PFSK-1 (cell line): ENCODE measurements around the gene IFRD2.

ENCODE experiments used
- FOXP2 ChIP-seq: optimal IDR thresholded peaks from 2 replicates; pipeline ENCODE3; 2011; ENCODE audit warnings: borderline replicate concordance, control low read depth, inconsistent platforms; ENCODE audit not compliant: insufficient read depth; ENCODE audit errors: extremely low read length, extremely low read depth
- POLR2AphosphoS5 ChIP-seq: IDR thresholded peaks from 2 replicates; pipeline ENCODE4 v1.6.1; 2012; ENCODE audit warnings: low read depth, mild to moderate bottlenecking, control low read depth, low read length, moderate library complexity
- REST ChIP-seq, 2 experiments: IDR thresholded peaks; 2 replicates each; pipeline versions ENCODE4 v1.6.1 to v1.8.0; 2011 to 2012; ENCODE audit warnings: low read depth in 2 of 2, low read length in 2 of 2, control low read depth in 1 of 2, inconsistent platforms in 1 of 2, mild to moderate bottlenecking in 1 of 2, moderate library complexity in 1 of 2; ENCODE audit not compliant: insufficient read depth in 1 of 2
- SIN3A ChIP-seq: IDR thresholded peaks from 2 replicates; pipeline ENCODE4 v1.6.1; 2012; ENCODE audit warnings: mild to moderate bottlenecking, low read length, moderate library complexity, borderline replicate concordance; ENCODE audit not compliant: insufficient read depth
- TAF1 ChIP-seq: IDR thresholded peaks from 2 replicates; pipeline ENCODE4 v1.6.1; 2012; ENCODE audit warnings: low read length, control low read depth, borderline replicate concordance; ENCODE audit not compliant: insufficient read depth

Gene IFRD2

DNA sequence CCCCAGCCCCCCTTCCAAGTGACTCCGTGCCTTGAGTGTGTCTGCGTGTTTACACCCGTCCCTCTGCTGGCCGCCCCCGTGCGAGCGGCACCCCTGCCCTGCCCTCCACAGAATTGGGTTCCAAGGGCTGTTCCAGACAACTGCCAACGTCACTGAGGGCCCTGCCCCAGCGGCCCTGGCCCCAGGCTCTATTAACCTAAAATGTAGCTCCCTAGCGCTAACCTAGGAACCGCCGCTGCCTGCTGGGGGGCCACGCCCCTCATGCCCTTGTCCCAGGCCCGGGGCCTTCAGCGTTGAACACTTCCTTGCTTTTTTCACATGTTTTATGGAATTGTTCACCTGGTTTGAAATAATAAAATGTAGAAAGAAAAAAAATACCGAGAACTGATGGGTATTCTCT lies 33.2 kb downstream of the IFRD2 start:
- no peak for TF ChIP-seq REST (IDR thresholded peaks at IDR 0.05; ENCODE audit: insufficient read depth in 1 of 2, low read depth in 2 of 2, low read length in 2 of 2)
- no peak for TF ChIP-seq FOXP2
- no peak for TF ChIP-seq TAF1
- TF ChIP-seq SIN3A, result no peak
- TF ChIP-seq POLR2AphosphoS5, result no peak

DNA sequence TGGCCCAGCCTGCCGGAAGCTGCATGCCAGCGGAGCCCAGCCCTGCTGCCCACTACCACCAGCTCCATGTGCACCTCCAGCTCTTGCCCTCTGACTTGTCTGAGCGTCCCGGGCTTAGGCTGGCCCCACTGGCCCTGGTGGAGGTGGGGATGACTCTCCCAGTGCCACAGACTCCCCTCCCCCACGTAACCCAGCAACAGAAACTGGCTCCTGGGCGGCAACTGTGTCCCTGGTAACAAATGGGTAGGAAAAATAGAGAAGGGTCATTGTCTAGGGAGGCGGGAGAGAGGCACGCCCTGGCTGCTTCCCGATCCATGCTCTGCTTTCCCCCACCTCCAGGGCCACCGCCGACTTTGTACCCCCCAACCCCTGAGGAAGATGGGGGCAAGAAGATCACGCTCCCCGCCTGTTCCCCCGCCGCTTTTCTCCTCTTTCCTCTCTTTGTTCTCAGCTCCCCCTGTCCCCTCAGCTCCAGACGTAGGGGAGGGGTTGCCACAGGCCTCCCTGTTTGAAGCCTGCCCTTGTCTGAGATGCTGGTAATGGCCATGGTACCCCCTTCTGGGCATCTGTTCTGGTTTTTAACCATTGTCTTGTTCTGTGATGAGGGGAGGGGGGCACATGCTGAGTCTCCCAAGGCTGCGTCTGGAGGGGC lies 34.1 kb downstream of the IFRD2 start:
- TF ChIP-seq POLR2AphosphoS5 (no peak), TAF1 (no peak), SIN3A (no peak), FOXP2 (no peak), REST (IDR thresholded peaks at IDR 0.05; ENCODE audit: insufficient read depth in 1 of 2, low read depth in 2 of 2, low read length in 2 of 2) (no peak)

DNA sequence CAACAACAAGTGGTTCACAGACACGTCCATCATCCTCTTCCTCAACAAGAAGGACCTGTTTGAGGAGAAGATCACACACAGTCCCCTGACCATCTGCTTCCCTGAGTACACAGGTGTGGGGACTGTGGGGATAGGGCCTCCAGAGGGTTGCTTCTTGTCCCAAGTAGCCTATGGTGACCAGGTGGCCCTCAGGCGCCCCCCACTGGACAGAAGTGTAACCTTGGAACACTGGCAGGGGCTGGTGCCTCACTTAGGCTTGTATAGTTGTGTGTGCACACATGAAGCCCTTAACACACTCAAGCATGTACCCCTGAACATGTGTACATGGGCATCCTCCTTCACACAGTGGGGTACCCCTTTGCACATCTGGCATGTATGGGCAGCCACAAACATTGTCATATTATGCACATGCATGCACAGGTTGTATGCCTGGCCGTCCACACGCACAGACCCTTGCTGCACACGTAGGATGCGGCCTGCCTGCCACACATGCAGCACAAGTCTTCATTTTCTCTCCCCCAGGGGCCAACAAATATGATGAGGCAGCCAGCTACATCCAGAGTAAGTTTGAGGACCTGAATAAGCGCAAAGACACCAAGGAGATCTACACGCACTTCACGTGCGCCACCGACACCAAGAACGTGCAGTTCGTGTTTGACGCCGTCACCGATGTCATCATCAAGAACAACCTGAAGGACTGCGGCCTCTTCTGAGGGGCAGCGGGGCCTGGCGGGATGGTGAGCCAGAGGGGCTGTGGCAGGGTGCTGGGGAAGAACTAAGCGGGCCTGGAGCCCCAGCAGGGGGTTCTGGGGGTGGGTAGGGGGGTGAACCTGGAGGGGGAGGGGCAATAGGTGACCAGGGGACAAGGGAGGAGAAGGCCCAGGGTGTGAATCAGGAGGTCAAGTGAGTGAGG lies 35.0 kb downstream of the IFRD2 start:
- no peak for TF ChIP-seq SIN3A
- no peak for TF ChIP-seq TAF1
- TF ChIP-seq POLR2AphosphoS5, result no peak
- no peak for TF ChIP-seq REST (IDR thresholded peaks at IDR 0.05; ENCODE audit: insufficient read depth in 1 of 2, low read depth in 2 of 2, low read length in 2 of 2)
- TF ChIP-seq FOXP2, result no peak

- TF ChIP-seq REST (IDR thresholded peaks at IDR 0.05; ENCODE audit: insufficient read depth in 1 of 2, low read depth in 2 of 2, low read length in 2 of 2) (no peak), SIN3A (no peak), POLR2AphosphoS5 (no peak), TAF1 (no peak), FOXP2 (no peak)
Observed at GRCh38 chr3:50255251-50255615, 37.0 kb downstream of the IFRD2 start.
